Head of caudate nucleus (tissue), 42 donors: ENCODE results near the gene RIMS4.
A peak's percentile ranks its signal among the peaks of the same experiment; 100 is the strongest.

ENCODE experiments used
- DNase-seq, 42 donors: peaks; one replicate each; pipeline versions ENCODE4 v3.0.0 to v3.0.0-alpha.2; 2020 to 2021; ENCODE audit warnings: mixed read lengths in 7 of 42
- intact Hi-C: fragments of 100-400 bp; cut with DNase I; formaldehyde crosslinking; loops from one replicate; pipeline ENCODE4 v1.15.0; 2022

RIMS4 gene

DNA sequence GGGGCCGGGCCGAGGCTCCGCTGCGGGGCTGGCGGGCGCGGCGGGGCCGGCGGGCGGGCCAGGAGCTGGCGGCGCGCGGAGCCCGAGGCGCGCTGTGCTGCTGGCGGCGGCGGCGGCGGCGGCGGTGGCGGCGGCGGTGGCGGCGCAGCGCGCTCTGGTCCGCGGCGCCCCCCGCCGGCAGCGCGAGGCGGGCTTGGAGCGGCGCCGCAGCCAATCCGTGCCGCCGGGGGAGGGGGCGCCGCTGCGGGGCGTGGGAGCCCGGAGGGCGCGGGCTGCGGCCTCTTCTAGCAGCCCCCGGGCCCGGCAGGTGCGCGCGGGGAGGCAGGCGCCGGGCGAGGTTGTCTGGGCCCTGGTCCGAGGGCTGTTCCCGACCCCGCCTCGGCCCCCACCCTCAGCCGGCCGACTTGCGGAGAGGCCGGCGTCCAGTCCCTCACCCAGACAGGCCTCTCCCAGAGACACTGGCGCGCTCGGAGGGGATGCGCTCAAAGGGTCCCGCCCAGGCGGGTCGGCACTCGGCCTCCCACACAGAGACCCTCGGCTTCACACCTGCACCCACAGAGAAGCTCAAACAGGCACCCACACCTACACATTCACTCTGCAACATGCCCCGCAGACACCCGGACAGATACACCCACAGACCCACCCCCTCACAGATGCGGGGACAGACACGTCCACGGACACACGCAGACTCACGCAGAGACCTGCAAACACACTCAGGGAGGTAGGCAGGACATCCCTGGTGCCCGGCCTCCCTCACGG is at the start of gene RIMS4:
TSS of gene RIMS4 (minus strand) at position 156 of the 759 bp plus-strand sequence. CDS start 275 bp downstream, outside the sequence.
- peak in 29 of 42 donors; percentile 19 to 71 (median 45) for DNase-seq
- intact Hi-C loops, result no loop called here

DNA sequence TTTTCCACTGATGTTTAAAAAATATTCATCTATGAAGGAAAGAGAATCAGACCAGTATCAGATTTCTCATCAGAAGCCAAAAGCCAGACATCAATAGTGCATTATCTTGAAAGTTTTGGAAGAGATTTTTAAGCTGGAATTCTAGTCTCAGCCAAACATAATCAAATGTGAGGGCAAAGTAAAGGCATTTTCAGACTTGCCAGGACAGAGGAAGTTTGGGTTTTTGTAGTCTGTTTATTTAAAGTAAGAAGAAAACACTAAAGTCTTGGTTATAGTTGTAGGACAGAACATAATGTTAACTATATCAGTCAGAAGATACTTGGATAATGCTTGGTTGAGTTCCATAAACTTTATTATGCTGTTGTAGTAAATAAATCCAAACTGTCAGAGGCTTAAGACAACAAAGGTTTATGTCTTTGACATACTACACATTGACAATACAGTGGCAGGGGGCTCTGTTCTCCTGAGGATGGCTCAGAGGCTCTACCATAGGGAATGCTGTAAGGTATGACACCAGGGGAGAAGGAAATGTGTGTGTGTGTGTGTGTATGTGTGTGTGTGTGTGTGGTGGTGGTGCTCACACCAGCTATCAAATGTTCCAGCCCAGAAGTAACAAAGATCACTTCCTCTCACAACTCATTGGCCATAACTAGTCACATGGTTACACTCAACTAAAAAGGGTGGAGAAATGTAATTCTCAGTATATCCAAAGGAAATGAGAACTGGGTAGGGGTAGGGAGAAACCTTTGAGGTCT is 48.4 kb upstream of the RIMS4 start:
- intact Hi-C loops, result no loop called here
- no peak for DNase-seq

GRCh38 chr20:44856856-44857448 is 46.6 kb upstream of the RIMS4 start:
- intact Hi-C loops, result no loop called here
- no peak for DNase-seq

DNA sequence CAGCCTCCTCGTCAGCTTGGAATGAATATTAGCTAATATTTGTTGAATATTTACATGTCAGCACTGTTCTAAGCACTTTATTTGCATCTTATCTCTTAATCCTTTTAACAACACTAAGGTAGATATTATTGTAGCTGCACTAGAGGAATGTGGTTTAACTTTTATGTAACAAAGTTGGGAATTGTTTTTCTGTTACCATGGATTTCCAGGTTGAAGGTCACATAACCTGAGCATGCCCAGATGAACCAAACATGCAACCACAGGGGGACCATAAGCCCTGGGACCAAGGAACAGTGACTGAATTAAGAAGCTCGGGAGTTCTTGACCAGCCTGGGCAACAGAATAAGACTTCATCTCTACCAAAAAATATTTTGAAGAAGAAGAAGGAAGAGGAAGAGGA is 46.1 kb upstream of the RIMS4 start:
- intact Hi-C loops, result no loop called here

GRCh38 chr20:44851545-44851944 is 41.2 kb upstream of the RIMS4 start:
- DNase-seq, result no peak
- intact Hi-C loops, result no loop called here

More for the DNA sequence above, 46.1 kb upstream of the RIMS4 start:
- no peak for DNase-seq

GRCh38 chr20:44850837-44851236 is 40.5 kb upstream of the RIMS4 start:
- DNase-seq, result no peak
- intact Hi-C loops, result no loop called here

DNA sequence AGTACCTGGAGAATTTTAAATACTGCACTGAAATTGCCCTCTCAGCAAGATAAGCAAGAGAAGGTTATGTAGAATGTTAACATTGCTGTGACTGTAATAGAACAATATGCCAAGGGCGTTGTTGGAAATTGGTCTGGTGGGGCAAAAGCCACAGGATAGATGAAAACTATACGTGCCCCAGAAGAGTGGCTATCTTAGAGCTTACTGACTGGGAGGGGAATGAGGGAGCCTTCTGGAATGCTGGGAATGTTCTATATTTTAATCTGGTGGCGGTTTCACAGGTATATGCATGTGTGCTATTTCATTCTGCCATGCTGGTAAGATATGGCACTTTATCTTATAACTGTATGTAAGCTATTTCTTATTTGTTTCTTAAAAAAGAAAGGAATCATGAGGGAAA is 39.9 kb upstream of the RIMS4 start:
- DNase-seq, result no peak
- intact Hi-C loops, result no loop called here

DNA sequence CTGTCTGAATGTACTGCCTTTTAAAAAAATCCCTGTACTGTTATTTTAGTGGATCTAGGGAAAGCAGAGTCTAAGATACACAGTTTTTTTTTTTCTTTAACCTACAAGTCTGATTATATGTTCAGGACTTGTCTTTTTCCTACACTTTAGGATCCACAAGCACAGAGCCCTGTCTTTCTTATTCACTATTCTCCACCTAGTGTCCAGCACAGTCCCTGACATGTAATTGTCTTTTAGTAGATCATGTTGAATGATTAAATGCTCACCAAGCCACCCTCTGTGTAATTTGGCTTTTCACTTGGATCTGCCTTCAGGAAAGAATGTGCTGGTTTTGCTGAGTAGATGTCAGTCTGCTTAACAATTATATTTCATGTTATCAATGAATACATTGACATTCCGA is 39.4 kb upstream of the RIMS4 start:
- DNase-seq, result no peak
- intact Hi-C loops, result no loop called here

DNA sequence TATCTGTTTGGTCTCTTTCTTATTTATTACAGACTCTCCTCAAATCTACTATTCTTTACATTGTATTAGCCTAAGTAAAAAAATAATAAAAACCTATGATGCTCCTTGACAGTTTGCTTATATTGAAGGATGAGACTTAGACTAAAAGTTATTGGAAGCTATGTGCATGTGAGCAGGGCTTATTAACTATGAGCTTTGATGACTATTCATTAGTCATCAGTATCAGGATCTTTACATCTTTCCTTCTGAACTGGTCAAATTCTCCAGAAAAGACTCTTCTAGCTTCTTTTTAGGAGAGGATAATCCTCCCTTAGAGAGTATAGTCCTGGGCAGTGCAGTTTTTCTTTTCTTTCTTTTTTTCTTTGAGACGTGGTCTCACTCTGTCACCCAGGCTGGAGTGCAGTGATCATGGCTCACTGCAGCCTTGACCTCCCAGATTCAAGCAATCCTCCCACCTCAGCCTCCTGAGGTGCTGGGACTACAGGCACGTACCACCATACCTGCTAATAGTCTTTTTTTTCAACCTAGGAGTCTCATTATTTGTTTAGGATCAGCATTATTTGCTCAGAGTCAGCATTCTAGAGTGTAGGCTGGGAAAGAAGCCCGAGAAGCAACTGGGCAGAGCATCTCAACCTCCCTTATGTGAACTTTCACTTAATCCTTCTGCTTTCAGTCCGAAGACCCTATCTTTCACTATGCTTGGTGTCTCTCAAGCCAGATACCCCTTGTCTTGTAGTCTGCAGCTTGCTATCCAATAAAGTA is 38.1 kb upstream of the RIMS4 start:
- no peak for DNase-seq
- intact Hi-C loops, result no loop called here

- intact Hi-C loops, result no loop called here
- DNase-seq, result no peak
These were observed 33.5 kb upstream of the RIMS4 start for GRCh38 chr20:44843876-44844275.

DNA sequence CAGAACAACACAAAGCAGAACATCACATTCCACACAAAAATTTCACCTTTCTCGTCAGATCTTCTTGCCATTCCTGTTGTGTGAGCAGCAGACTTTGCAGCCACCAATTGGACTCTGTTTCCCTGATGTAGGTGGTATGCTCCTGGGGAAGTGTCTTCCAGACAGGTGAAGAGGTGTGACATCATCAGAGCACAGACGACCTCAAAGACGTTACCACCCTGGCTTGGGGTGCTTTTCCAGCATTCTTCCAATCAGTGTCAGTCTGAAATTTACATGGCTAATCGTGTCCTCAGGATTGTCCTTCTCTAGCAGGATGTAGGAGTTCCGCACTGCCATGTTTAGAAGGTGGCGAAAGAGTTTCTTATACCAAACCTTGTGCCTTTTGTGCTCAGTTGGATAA is 31.6 kb upstream of the RIMS4 start:
- intact Hi-C loops, result no loop called here
- no peak for DNase-seq

DNA sequence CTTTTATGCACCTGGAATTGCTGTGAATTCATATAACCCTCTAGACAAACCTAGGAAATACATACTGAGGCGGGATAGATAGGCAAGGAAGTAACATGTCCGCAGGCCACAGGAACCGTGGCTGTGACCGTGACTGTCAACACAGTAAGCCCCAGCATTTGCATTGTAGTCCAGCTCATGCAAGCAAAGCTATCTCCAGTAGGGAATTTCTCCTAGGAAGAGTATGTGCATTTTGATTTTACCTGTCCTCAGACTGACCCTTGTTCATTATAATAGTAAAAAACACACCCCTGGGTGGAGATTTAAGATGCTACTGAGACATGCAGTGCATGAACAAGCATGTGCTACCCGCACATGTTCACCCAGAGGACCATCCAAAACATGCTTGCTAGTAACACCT is 30.5 kb upstream of the RIMS4 start:
- intact Hi-C loops, result no loop called here
- no peak for DNase-seq

DNA sequence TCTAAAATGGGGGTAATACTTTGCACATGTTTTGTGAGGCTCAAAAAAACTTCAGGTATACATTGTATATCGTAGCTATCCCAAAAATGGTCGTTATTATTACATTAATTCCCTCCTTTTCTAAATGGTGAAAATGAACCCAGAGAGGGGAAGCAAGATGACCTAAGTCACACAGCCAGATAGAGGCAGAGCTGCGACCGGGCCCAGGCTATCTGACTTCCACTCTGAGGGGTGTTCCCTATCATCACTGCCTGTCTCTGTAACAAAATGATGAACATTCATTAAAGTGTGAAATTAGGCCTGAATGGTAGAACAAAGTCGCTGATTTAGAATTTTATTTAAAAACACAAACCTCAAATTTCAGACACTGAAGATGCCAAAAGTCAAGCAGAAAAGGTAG is 29.1 kb upstream of the RIMS4 start:
- DNase-seq, result no peak
- intact Hi-C loops, result no loop called here

DNA sequence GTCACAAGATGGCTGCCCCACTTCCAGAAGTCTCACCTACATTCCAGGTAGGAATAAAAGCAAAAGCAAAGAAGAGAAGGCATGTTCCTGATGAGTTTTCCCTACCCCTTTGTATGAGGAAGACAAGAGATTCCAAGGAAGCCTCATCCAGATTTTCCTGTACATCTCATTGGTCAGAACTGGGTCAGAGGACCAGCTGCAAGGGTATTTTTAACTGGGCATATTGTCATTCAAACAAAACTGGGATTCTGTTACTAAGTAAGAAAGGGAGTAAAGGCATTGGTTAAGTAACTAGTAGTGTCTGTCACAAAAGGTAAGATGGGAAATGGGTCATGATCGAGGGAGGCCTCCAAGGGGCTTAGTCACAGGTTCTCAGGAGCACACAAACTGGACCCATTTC is 28.2 kb upstream of the RIMS4 start:
- DNase-seq, result no peak
- intact Hi-C loops, result no loop called here

DNA sequence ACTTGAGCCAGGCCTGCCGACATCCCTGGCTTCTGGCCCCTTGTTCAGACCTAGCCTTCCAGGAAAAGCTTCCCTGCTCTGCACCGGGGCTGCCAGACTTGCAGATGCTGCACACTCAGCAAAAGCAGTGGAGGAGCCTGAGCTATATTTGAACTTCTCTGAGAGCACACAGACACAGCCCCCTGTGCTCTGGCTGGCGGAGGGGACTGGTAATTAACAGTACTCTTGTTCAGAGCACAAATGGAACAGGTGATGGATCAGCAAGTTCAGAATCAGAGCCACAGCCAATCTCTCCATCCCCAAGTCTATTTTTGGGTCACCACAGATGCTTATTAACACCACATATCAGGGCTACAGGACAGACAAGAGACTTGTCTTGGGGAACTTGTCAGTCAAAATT is 27.6 kb upstream of the RIMS4 start:
- peak in 3 of 42 donors; percentile 16 to 40 (median 35) for DNase-seq
- intact Hi-C loops, result no loop called here

DNA sequence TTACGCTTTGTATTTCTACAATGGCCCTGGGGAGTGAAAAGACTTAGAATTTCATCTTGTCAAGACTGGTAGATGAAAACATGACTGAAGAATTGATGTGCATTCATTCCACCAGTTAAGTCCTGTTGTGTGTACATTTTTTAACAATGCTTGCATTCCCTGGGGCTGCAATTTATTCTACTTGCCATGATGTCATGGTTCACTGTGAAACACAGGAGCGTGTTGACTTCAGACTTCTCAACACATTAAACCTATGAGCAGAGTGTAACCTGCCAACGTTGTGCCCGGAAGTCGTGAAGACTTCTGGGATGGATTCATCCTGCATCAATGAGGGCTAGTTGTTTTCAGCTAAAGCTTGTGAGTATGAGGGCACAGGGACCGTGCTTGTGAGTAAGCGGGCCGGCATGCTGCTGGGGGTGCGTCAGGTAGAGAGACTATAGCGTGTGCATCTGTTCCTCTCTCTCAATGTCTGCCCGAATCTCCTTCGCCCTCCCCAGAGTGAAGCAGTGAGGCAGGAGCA is 26.3 kb upstream of the RIMS4 start:
- no peak for DNase-seq
- intact Hi-C loops, result no loop called here

DNA sequence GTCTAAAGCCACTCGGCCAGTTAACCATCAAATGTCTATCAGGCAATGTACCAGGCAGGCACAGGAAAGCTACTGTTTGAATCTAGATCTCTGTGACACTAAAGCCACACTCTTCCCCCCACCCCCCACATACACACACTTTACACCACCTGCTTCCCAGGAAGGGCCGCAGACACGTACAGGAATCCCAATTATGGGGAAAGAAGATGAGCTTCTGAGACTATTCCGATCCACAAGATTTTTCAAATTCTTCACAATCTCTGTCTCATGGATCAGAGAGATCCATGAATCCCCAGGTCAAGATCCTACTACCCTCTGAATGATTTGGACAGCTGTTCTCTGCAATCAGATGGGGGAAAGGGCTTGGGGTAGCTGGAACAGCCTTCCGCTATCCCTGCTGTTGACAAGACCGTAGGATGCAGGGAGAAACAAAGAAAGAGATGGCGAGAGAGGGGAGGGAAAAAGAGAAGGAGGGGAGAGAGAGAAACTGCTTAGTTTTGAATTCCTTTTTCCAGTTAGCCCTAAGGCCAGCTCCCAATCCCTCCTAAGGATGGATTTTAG is 25.4 kb upstream of the RIMS4 start:
- DNase-seq, result no peak
- intact Hi-C loops, result no loop called here

- intact Hi-C loops, result no loop called here
These were observed 24.8 kb upstream of the RIMS4 start for GRCh38 chr20:44835116-44835515.

DNA sequence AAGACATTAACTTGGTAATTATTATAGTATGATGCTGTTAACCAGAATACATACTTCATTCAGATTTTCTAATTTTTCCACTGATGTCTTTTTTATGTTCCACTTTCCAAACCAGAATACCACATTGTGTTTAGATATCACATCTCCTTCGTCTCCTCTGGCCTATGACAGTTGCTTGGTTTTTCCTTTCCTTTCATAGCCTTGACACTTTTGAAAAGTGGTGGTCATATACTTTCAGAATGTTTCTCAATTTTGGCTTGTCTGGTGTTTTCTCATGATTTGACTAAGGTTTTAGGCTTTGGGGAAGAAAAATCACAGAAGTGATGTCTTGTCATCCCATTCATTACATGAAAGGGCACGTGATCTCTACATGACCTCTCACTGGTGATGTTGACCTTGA is 24.3 kb upstream of the RIMS4 start:
- DNase-seq, result no peak
- intact Hi-C loops, result no loop called here

More at GRCh38 chr20:44835116-44835515, 24.8 kb upstream of the RIMS4 start:
- DNase-seq, result no peak
